GM12878 (cell line): Measurements from ENCODE around the gene KRTAP5-4. TPM values are rescaled to one million over a fixed set of nuclear protein-coding genes. Genes with fewer than 3 reads are reported as not detected.

Experiments used
- ATAC-seq: fragments of 200-7000 bp; cut with Tn5 transposase; 3 replicates; pipeline ENCODE4 v1.9.1; 2020; ENCODE audit warnings: mild to moderate bottlenecking, moderate library complexity
- BruUV-seq: library from RNA; stranded (reverse); fragments of 400-500 nt; replicated peaks from 2 replicates; lab custom pipeline; 2021; lab: Mats Ljungman, UMichigan
- CTCF ChIA-PET: fragments of 300-600 bp; sonication (Branson Sonifier 250); formaldehyde crosslinking; extraction: SDS; loops from one replicate; lab custom pipeline; 2021; ENCODE audit warnings: inconsistent platforms; lab: Yijun Ruan, JAX
- POLR2A ChIA-PET: fragments of 350-600 bp; formaldehyde crosslinking; extraction: SDS; loops from one replicate; lab custom pipeline; 2021; ENCODE audit warnings: inconsistent platforms; lab: Charles Lee
- RAD21 ChIA-PET: fragments of 300-600 bp; sonication (Branson Sonifier 250); formaldehyde crosslinking; loops from one replicate; lab custom pipeline; 2023; ENCODE audit warnings: antibody characterized with exemption; ENCODE audit not compliant: unreplicated experiment; lab: Charles Lee
- SMC1A ChIA-PET: fragments of 300-600 bp; sonication (Branson Sonifier 250); formaldehyde crosslinking; loops from one replicate; lab custom pipeline; 2023; ENCODE audit not compliant: unreplicated experiment, uncharacterized antibody; lab: Charles Lee
- DNase-seq: peaks from one replicate; pipeline ENCODE4 v3.0.0-alpha.2; 2011; ENCODE audit warnings: low read depth, low spot score
- FAIRE-seq: peaks from 3 replicates; lab custom pipeline; 2011; peaks lifted over from hg19 to GRCh38; lab: Jason Lieb, UNC
- H2AFZ ChIP-seq: 2 replicates; pipeline ENCODE4 v1.6.0; 2011; ENCODE audit warnings: low read depth, low read length, control low read depth; ENCODE audit not compliant: control insufficient read depth
- H3K27ac ChIP-seq: 2 replicates; pipeline ENCODE4 v1.5.1; 2011; ENCODE audit warnings: control low read depth; ENCODE audit not compliant: control insufficient read depth, insufficient read depth
- H3K27me3 ChIP-seq, 2 experiments: replicated peaks in 1 of 2; 2 replicates each; pipeline versions ENCODE4 v1.6.0 to v1.6.1; 2011; ENCODE audit warnings: low read length in 1 of 2; ENCODE audit not compliant: control insufficient read depth in 2 of 2, insufficient read depth in 2 of 2
- H3K36me3 ChIP-seq, 2 experiments: 2 replicates each; pipeline ENCODE4 v1.5.1; 2011; ENCODE audit warnings: low read length in 1 of 2; ENCODE audit not compliant: control insufficient read depth in 2 of 2, insufficient read depth in 2 of 2
- H3K4me1 ChIP-seq: 2 replicates; pipeline ENCODE4 v1.6.1; 2011; ENCODE audit warnings: mild to moderate bottlenecking, low read length, moderate library complexity, mixed read lengths; ENCODE audit not compliant: control insufficient read depth, insufficient read depth
- H3K4me2 ChIP-seq: 2 replicates; pipeline ENCODE4 v1.6.0; 2011; ENCODE audit warnings: control low read depth; ENCODE audit not compliant: control insufficient read depth, insufficient read depth
- H3K4me3 ChIP-seq: fragments of 200-600 bp; sonication (generic); 2 replicates; pipeline ENCODE4 v1.5.1; 2016
- H3K79me2 ChIP-seq: 2 replicates; pipeline ENCODE4 v1.6.0; 2011; ENCODE audit warnings: low read length; ENCODE audit not compliant: control insufficient read depth, insufficient read depth
- H3K9ac ChIP-seq: 2 replicates; pipeline ENCODE4 v1.8.0; 2011; ENCODE audit warnings: low read length, control low read depth, mixed read lengths; ENCODE audit not compliant: control insufficient read depth, insufficient read depth
- H3K9me3 ChIP-seq: replicated peaks from 3 replicates; pipeline ENCODE4 v1.5.1; 2011; ENCODE audit warnings: mild to moderate bottlenecking, low read length; ENCODE audit not compliant: control insufficient read depth, insufficient read depth
- H4K20me1 ChIP-seq: 2 replicates; pipeline ENCODE4 v1.6.0; 2011; ENCODE audit not compliant: control insufficient read depth, insufficient read depth
- MEF2A ChIP-seq: IDR thresholded peaks from 2 replicates; pipeline ENCODE4 v1.6.1; 2011; ENCODE audit warnings: low read depth, mild to moderate bottlenecking, low read length, moderate library complexity; ENCODE audit not compliant: insufficient read depth
- MEF2B ChIP-seq: fragments of 450-650 bp; IDR thresholded peaks from 2 replicates; pipeline ENCODE4 v1.6.1; 2018; ENCODE audit warnings: mild to moderate bottlenecking, moderate library complexity; ENCODE audit not compliant: partially characterized antibody, poor library complexity, severe bottlenecking
- PAX5 ChIP-seq: IDR thresholded peaks from 2 replicates; pipeline ENCODE4 v1.6.1; 2011; ENCODE audit warnings: low read depth, low read length, borderline replicate concordance
- RAD21 ChIP-seq: IDR thresholded peaks from 2 replicates; pipeline ENCODE4 v1.6.1; 2011; ENCODE audit warnings: mild to moderate bottlenecking, low read depth, low read length, moderate library complexity; ENCODE audit not compliant: insufficient read depth
- SMAD5 ChIP-seq: IDR thresholded peaks from 2 replicates; pipeline ENCODE4 v1.6.1; 2016; ENCODE audit warnings: antibody characterized with exemption, low read depth
- WGBS: methylation state at CpG from one replicate; pipeline ENCODE4 v1.1.6; 2016; ENCODE audit warnings: low lambda C conversion rate; ENCODE audit not compliant: insufficient replicate concordance, insufficient coverage; ENCODE audit errors: missing lambda C conversion rate; 5-methylcytosine and 5-hydroxymethylcytosine counted together
- in situ Hi-C: fragments of 300-500 bp; cut with MboI; formaldehyde crosslinking; loops from 9 replicates; pipeline ENCODE4 v1.14.3; 2018; ENCODE audit warnings: mixed read lengths
- intact Hi-C: fragments of 100-400 bp; cut with micrococcal nuclease; formaldehyde crosslinking; loops from one replicate; pipeline ENCODE4 v1.14.2; 2022; ENCODE audit not compliant: unreplicated experiment
- polyA plus RNA-seq, 11 experiments: library from polyadenylated mRNA; depleted of rRNA in 4 of 11; unstranded in 6 of 11; stranded (reverse) in 5 of 11; fragments of >200 nt; fragmentation: Nextera tagmentation in 4 of 11; fragmentation: Illumina TruSeq in 1 of 11; extraction: Ambion mirVana in 4 of 11; extraction: Trizol in 1 of 11; gene quantifications; 1 replicate in 1 of 11; 2 replicates in 10 of 11; pipeline versions ENCODE4 v1.2.1 to v1.2.3, GENCODE V29; 2011 to 2016; ENCODE audit warnings: inconsistent platforms in 2 of 11, missing spikeins in 2 of 11, low read depth in 1 of 11
- total RNA-seq, 4 experiments: library from RNA; depleted of rRNA in 3 of 4; stranded (reverse); fragments of >200 nt in 3 of 4; fragmentation: Illumina TruSeq in 1 of 4; extraction: Trizol in 1 of 4; gene quantifications; 2 replicates each; pipeline versions ENCODE4 v1.2.1 to v1.2.3, GENCODE V29; 2013 to 2021
- TF ChIP-seq, protein P1 (sequence below): fragments of 450-650 bp; IDR thresholded peaks from 2 replicates; pipeline ENCODE4 v1.6.1; 2014; ENCODE audit warnings: mild to moderate bottlenecking
- TF ChIP-seq, protein P2 (sequence below): IDR thresholded peaks from 2 replicates; pipeline ENCODE4 v1.6.1; 2012; ENCODE audit warnings: low read depth, low read length, improper control_type of control experiment
- TF ChIP-seq, protein P3 (sequence below): IDR thresholded peaks from 2 replicates; pipeline ENCODE4 v1.6.1; 2012; ENCODE audit warnings: low read depth, low read length, improper control_type of control experiment

Gene KRTAP5-4
- total and polyA plus RNA-seq, 10 of the 15 experiments (the other 5 are each of a cell fraction or from before 2014, with no cell fraction given): not detected

DNA sequence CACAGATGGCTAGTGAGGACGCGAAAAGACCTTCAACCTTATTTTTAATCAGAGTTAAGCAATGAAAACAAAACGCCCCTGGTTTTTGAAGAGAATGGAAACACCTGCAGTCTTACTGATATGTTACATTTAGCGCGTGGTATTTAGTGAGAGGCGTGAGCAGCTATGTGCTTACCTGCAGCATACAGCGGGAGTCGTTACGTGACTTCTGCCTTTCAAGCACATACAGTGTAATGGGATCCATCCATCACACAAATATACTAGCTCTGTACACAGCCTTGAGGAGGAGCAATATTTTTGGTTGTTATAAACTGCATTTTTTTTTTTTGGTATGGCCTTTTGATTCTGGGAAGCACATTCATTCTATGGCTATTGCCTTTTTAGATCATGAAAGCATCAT lies 29.3 kb downstream of the KRTAP5-4 start:
- no peak for DNase-seq
- H3K27ac ChIP-seq: no peak overlapping the region
- no peaks in the 10 kb centered on the region for H3K4me1 ChIP-seq
- intact Hi-C loops: no loop called here
- no peaks in the 10 kb centered on the region for H3K79me2 ChIP-seq
- H3K4me2 ChIP-seq: no peak overlapping the region
- H3K27me3 ChIP-seq: no peaks in the 10 kb centered on the region; a peak in 1 of 4 replicates
- 86% methylated on average over 9 of the region's 9 CpGs for WGBS
- no peak for TF ChIP-seq MEF2A
- TF ChIP-seq, protein P1, sequence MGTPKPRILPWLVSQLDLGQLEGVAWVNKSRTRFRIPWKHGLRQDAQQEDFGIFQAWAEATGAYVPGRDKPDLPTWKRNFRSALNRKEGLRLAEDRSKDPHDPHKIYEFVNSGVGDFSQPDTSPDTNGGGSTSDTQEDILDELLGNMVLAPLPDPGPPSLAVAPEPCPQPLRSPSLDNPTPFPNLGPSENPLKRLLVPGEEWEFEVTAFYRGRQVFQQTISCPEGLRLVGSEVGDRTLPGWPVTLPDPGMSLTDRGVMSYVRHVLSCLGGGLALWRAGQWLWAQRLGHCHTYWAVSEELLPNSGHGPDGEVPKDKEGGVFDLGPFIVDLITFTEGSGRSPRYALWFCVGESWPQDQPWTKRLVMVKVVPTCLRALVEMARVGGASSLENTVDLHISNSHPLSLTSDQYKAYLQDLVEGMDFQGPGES: no peak
- TF ChIP-seq MEF2B: no peak
- TF ChIP-seq RAD21: no peak
- no peak for TF ChIP-seq SMAD5
- TF ChIP-seq, protein P2, sequence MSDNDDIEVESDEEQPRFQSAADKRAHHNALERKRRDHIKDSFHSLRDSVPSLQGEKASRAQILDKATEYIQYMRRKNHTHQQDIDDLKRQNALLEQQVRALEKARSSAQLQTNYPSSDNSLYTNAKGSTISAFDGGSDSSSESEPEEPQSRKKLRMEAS: no peak
- TF ChIP-seq, protein P3, sequence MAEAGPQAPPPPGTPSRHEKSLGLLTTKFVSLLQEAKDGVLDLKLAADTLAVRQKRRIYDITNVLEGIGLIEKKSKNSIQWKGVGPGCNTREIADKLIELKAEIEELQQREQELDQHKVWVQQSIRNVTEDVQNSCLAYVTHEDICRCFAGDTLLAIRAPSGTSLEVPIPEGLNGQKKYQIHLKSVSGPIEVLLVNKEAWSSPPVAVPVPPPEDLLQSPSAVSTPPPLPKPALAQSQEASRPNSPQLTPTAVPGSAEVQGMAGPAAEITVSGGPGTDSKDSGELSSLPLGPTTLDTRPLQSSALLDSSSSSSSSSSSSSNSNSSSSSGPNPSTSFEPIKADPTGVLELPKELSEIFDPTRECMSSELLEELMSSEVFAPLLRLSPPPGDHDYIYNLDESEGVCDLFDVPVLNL: no peak
- TF ChIP-seq PAX5: no peak
- CTCF ChIA-PET: interaction anchor here (1.0 to 1.4 kb wide), 2 partner anchors 11 to 18 kb away, joined by 3 to 4 read pairs; no protein-coding TSS in a partner anchor
- BruUV-seq: no TSS peak
- H2AFZ ChIP-seq: no peak overlapping the region
- no peak for FAIRE-seq
- RAD21 ChIA-PET: no interaction called here
- no peaks in the 10 kb centered on the region for H4K20me1 ChIP-seq
- ATAC-seq: no peak
- no peak overlapping the region for H3K9ac ChIP-seq
- no peaks in the 10 kb centered on the region for H3K36me3 ChIP-seq
- SMC1A ChIA-PET: no interaction called here
- no peak overlapping the region for H3K4me3 ChIP-seq
- POLR2A ChIA-PET: no interaction called here
- no peaks in the 10 kb centered on the region; the same call in 2 of the 3 replicates for H3K9me3 ChIP-seq
- in situ Hi-C loops: no loop called here
